ENCODE results near the gene KCNJ1. TPM values are rescaled to one million over a fixed set of nuclear protein-coding genes. Genes with fewer than 3 reads are reported as not detected.

The KCNJ1 gene
- total RNA-seq, 2 experiments from 2014 or later, result not detected

GRCh38 chr11:128884703-128885338 lies 17.7 kb upstream of the KCNJ1 start:
- H3K27ac Mint-ChIP-seq, result no peak overlapping the region
- POLR2A ChIA-PET, result interaction anchor here (0.6 kb wide), 1 partner anchor 141 kb away, joined by 3 read pairs; no protein-coding TSS in a partner anchor
- H3K27me3 Mint-ChIP-seq, result peaks cover 46% of the 10 kb centered on the region
- CTCF ChIA-PET, result interaction anchor here (0.7 to 6.3 kb wide), 50 partner anchors 8 to 866 kb away, joined by 3 to 283 read pairs (median 4); partner anchors contain the start of gene KCNJ1
- ATAC-seq (peak; percentile 84), DNase-seq (peak; percentile 67)
- no peaks in the 10 kb centered on the region for H3K36me3 Mint-ChIP-seq (ENCODE audit: low read depth)
- TF ChIP-seq, protein P1, sequence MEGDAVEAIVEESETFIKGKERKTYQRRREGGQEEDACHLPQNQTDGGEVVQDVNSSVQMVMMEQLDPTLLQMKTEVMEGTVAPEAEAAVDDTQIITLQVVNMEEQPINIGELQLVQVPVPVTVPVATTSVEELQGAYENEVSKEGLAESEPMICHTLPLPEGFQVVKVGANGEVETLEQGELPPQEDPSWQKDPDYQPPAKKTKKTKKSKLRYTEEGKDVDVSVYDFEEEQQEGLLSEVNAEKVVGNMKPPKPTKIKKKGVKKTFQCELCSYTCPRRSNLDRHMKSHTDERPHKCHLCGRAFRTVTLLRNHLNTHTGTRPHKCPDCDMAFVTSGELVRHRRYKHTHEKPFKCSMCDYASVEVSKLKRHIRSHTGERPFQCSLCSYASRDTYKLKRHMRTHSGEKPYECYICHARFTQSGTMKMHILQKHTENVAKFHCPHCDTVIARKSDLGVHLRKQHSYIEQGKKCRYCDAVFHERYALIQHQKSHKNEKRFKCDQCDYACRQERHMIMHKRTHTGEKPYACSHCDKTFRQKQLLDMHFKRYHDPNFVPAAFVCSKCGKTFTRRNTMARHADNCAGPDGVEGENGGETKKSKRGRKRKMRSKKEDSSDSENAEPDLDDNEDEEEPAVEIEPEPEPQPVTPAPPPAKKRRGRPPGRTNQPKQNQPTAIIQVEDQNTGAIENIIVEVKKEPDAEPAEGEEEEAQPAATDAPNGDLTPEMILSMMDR (IDR thresholded peaks at IDR 0.05), result peak; percentile 92
- intact Hi-C loops (cut with micrococcal nuclease), result no loop called here
- H3K4me3 Mint-ChIP-seq, result no peak overlapping the region
- peaks cover 4% of the 10 kb centered on the region for H3K4me1 Mint-ChIP-seq (ENCODE audit: low read depth)
- no peaks in the 10 kb centered on the region for H3K9me3 Mint-ChIP-seq

- no peak for DNase-seq
- ChIA-PET CTCF (interaction anchor here (0.8 to 6.3 kb wide), 19 partner anchors 9 to 866 kb away, joined by 3 to 283 read pairs (median 11); partner anchors contain the start of gene KCNJ1), POLR2A (no interaction called here)
- no peaks in the 10 kb centered on the region for H3K9me3 Mint-ChIP-seq
- intact Hi-C loops (cut with micrococcal nuclease), result no loop called here
- H3K27me3 Mint-ChIP-seq, result peaks cover 39% of the 10 kb centered on the region
- no peaks in the 10 kb centered on the region for H3K36me3 Mint-ChIP-seq (ENCODE audit: low read depth)
- H3K4me3 Mint-ChIP-seq, result no peak overlapping the region
- peaks cover 4% of the 10 kb centered on the region for H3K4me1 Mint-ChIP-seq (ENCODE audit: low read depth)
- TF ChIP-seq, protein P1 (IDR thresholded peaks at IDR 0.05), result no peak
- no peak for ATAC-seq
- no peak overlapping the region for H3K27ac Mint-ChIP-seq
These were observed 17.0 kb upstream of the KCNJ1 start for GRCh38 chr11:128884054-128884453.

DNA sequence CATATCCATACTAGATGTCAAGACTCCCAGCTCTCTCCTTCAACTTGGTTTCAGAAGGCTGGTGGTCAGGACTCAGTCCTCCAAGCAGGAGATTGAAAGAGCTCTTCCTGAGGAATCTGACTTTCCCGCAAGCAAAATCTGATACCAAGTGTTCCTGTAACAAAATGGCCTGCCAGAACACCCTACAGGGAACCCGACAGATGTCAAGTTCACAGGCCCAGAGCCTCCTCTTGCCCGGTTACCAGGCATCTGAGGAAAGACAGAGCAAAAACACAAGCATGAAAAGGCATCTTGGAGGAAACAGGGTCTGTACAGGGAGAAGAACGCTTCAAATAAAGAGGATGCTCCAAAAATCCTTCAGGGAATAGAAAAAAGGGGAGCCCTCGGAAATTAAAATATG lies 15.4 kb upstream of the KCNJ1 start:
- Mint-ChIP-seq H3K4me1 (ENCODE audit: low read depth) (peaks cover 4% of the 10 kb centered on the region), H3K27me3 (peaks cover 29% of the 10 kb centered on the region), H3K36me3 (ENCODE audit: low read depth) (no peaks in the 10 kb centered on the region), H3K4me3 (no peak overlapping the region), H3K27ac (no peak overlapping the region), H3K9me3 (no peaks in the 10 kb centered on the region)
- DNase-seq (no peak), ATAC-seq (no peak)
- ChIA-PET POLR2A (no interaction called here), CTCF (interaction anchor here (1.0 to 2.1 kb wide), 3 partner anchors 16 to 725 kb away, joined by 3 to 24 read pairs (median 3); no protein-coding TSS in a partner anchor)
- intact Hi-C loops (cut with micrococcal nuclease), result no loop called here
- TF ChIP-seq, protein P1 (IDR thresholded peaks at IDR 0.05), result no peak

GRCh38 chr11:128881221-128881620 lies 14.1 kb upstream of the KCNJ1 start:
- CTCF ChIA-PET, result interaction anchor here (0.8 to 2.1 kb wide), 4 partner anchors 17 to 723 kb away, joined by 3 to 24 read pairs (median 3); no protein-coding TSS in a partner anchor
- no peaks in the 10 kb centered on the region for H3K4me1 Mint-ChIP-seq (ENCODE audit: low read depth)

More at GRCh38 chr11:128881221-128881620, 14.1 kb upstream of the KCNJ1 start:
- Mint-ChIP-seq H3K27ac (no peak overlapping the region), H3K4me3 (no peak overlapping the region), H3K9me3 (no peaks in the 10 kb centered on the region), H3K27me3 (peaks cover 24% of the 10 kb centered on the region), H3K36me3 (ENCODE audit: low read depth) (no peaks in the 10 kb centered on the region)
- intact Hi-C loops (cut with micrococcal nuclease), result no loop called here
- POLR2A ChIA-PET, result no interaction called here
- ATAC-seq (no peak), DNase-seq (no peak)
- TF ChIP-seq, protein P1 (IDR thresholded peaks at IDR 0.05), result no peak
